DOHH2 (cell line): ENCODE data around the gene HIF3A.

Source experiments
- CTCF ChIP-seq: fragments of 200-600 bp; sonication (generic); IDR thresholded peaks from one replicate; pipeline ENCODE4 v1.5.1; 2014; ENCODE audit warnings: antibody characterized with exemption, mild to moderate bottlenecking, low read depth, low read length; ENCODE audit not compliant: poor library complexity, severe bottlenecking
- EZH2phosphoT487 ChIP-seq: fragments of 200-600 bp; sonication (generic); IDR thresholded peaks from 2 replicates; pipeline ENCODE4 v1.6.1; 2017; ENCODE audit warnings: borderline replicate concordance, mild to moderate bottlenecking, antibody characterized with exemption, low read length, moderate library complexity, mixed read lengths

GRCh38 chr19:46355234-46356148 is 58.6 kb downstream of the HIF3A start:
- TF ChIP-seq CTCF (no peak), EZH2phosphoT487 (no peak)
